GOT3 (cell line): ENCODE data around the gene RNF34.
"Not testable (repeated sequence)": the region's sequence is repeated elsewhere in the genome, so short reads cannot be mapped to it uniquely, and the experiment has no call there.

Experiments
- DNase-seq: peaks from one replicate; lab custom pipeline; 2025; ENCODE audit warnings: mixed read lengths; lab: John Stamatoyannopoulos, UW

The RNF34 gene, protein sequence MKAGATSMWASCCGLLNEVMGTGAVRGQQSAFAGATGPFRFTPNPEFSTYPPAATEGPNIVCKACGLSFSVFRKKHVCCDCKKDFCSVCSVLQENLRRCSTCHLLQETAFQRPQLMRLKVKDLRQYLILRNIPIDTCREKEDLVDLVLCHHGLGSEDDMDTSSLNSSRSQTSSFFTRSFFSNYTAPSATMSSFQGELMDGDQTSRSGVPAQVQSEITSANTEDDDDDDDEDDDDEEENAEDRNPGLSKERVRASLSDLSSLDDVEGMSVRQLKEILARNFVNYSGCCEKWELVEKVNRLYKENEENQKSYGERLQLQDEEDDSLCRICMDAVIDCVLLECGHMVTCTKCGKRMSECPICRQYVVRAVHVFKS

DNA sequence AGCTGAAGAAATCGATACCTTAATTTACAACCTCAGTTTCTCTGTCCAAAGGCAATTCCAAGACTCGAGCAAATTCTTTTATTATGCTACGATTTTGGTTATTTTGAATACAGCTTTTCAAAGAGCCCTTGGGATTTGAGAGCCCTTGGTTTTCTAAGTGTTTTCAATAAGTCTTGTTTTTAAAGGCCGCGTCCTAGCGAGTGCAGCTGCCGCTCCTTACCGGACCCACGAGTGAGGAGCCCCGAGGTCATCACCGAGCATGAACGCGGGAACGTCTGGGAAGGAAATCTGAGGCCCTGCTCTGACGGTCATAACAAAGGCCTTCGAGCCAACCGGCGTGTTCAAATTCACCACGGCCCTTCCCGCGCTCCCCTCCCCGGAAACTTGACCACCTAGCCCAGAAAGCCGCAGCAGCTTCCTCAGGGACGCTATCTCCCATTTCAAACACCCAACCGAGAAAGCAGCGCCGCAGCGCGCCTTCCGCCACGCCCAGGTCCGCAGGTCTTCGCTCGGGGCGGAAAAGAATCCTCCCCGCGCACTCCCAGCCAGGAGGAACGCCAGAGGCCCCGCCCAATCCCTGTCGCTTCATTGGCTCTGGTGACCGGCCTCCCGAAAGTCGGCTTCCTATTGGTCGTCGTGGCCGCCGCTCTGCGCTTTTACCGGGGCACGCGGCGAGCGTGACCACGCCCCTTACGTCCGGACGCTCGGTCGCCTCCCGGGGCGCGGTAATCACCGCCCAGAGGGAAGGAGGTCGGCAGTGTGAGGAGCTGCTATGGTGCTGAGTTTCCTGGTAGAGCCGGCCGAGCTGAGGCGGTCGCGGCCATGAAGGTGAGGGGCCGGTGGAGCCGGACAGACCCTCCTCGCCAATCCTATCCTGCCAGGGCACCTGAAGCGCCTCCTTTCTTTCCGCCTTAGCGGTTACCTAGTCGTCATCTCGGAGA is at the start of gene RNF34:
TSS of gene RNF34 (plus strand) at position 728 of the 941 bp plus-strand sequence. CDS start at position 823, 95 bp downstream.
- peak; percentile 88 for DNase-seq

DNA sequence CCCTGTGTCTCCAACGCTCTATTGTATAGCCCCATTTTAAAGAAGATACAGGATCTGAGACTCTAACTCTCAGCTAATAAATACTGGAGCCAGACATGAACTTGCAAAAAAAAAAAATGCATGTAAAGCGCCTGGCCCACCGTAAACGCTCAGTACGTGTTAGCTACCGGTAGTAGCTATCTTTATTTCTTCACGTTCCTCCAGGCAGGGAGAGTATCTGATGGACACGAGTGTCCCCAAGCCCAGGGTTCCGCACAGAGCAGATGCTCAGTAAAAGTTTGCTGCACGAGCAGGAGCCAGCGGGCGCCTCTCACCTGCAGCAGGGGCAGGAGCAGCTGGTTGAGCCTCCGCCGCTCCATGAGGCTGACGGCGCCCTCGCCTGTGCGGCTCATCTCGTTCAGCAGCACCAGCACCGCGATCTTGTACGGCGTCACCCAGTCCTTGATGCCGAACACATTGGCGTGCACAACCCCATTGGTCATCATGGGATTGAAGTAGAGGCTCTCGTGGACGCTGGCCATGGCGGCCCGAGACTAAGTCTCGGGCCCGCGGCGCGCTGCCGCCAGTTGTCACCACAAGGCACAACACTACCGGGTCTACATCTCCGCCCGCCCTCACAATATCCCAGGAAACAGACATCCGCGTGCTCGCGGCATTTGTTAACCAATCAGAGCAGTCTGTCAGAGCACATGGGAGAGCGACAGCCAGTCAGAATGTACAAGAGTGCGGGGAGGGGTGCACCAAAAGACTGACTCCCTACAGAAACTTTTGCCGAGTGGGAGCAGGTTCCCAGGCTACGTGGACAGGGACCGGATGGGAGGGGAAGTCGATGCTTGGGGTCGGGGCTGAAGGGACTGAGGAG is 47.9 kb upstream of the RNF34 start, which contains the start of gene ANAPC5:
TSS of gene ANAPC5 (minus strand) at position 592 of the 862 bp plus-strand sequence. CDS start at position 521, 71 bp downstream.
- DNase-seq: peak; percentile 79

DNA sequence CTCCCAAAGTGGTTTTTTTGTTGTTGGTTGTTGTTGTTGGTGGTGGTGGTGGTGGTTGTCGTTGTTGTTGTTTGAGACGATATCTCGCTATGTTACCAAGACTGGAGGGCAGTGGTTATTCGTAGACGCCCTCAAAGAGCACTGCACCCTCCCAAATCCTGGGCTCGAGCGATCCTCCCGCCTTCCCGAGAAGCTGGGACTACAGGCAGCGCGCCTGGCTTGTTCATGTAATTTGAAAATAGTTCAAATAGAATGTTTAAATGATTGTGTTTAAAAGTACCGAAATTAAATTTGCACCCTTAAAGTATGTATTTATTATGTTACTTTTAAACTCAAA is 47.3 kb upstream of the RNF34 start:
- DNase-seq: no peak

DNA sequence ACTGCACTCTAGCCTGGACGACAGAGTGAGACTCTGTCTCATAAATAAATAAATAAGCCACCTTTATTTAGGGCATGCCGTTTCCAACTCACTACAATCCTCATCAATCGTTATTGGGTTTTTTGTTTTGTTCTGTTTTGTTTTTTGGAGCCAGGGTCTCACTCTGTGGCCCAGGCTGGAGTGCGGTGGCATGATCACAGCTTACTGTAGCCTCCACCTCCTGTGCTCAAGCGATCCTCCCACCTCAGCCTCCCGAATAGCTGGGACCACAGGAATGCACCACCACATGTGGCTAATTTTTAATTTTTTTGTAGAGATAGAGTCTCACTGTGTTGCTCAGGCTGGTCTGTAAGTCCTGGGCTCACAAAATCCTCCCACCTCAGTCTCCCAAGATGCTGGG is 44.1 kb upstream of the RNF34 start:
- DNase-seq: no peak

DNA sequence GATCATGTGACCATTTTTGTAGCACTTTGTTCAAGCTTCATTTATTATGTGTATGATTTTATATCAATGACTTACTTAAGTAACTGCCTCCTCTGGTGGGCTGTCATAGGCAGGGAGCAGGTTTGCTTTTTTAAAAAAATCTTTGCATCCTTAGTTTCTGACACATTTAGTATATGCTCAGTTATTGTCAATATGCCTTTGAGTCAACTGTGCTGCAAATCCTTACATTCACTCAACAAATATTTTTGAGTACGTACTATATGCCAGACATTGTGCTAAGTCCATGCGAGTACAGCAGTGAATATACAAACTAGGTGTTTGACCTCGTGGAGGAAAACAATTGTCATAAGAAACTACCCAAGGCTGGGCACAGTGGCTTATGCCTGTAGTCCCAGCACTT is 43.3 kb upstream of the RNF34 start:
- DNase-seq: no peak

DNA sequence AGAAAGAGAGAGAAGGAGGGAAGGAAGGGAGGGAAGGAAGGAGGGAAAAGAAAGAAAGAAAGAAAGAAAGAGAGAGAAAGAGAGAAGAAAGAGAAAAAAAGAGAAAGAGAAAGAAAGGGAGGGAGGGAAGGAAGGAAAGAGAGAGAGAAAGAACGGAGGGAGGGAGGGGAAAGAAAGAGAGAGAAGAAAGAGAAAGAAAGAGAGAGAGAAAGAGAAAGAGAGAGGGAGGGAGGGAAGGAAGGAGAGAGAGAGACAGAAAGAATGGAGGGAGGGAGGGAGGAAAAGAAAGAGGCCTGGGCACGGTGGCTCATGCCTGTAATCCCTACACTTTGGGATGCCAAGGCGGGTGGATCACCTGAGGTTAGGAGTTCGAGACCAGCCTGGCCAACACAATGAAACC is 42.6 kb upstream of the RNF34 start:
- no peak for DNase-seq

DNA sequence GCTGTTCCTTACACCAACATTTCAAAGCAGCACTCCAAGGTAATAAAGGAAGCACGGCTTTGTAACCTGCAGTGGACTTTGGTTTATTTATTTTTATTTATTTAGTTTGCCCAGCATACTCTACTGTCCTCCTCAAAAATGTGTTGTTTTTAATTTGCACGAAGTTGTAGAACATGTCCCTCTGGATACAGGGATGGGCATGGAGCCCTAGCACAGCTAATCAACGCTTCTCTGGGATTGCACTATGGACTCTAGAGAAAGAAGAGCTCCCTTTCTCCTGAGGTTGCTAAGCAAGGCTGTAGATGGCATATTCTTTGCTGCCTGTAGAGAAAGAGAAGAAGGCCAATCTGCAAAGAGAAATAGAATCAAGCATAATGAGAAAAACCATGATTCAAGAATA is 41.8 kb upstream of the RNF34 start:
- no peak for DNase-seq

DNA sequence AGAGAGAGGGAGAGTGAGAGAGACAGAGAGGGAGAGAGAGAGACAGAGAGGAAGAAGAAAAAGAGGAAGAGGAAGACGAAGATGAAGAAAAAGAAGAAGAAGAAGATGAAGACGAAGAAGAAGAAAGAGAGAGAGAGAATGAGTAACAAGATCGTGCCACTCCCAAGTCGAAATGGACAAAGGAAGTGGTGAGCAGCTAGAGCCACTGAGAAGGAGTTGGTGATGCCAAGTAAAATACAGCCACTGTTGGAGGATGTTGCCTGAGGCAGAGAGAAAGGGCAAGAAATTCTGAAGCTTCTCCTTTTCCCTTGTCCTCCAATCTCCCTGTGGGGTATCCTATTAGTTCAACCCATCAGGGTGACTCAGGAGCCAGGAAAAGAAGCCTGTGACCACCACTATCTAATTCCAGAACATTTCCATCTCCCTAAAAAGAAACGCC is 35.2 kb upstream of the RNF34 start:
- DNase-seq: no peak

DNA sequence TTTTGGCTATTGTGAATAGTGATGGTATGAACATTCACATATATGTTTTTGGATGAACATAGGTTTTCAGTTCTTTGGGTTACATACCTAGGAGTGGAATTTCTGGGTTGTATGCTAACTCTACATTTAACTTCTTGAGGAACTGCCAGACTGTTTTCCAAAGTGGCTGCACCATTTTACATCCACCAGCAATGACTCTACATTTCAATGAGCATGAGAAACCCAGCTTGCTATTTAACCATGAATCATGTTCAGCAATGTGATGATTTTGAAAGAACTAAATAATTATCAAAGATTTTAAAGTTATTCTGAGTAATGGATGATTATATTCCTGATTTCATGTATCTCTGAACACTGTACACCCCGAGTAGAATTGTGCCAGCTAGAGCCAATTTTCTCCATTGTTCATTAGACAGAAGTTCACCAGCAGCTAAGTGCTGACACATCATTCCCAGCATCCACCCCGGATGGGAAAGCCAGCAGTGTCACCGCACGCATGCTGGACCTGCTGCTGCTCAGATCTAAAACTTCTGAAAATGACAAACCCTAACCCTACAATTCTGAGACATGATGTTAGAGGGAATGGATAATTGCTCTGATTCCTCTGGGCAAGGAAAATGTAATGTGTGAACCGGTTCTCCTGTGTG is 34.4 kb upstream of the RNF34 start:
- no peak for DNase-seq

DNA sequence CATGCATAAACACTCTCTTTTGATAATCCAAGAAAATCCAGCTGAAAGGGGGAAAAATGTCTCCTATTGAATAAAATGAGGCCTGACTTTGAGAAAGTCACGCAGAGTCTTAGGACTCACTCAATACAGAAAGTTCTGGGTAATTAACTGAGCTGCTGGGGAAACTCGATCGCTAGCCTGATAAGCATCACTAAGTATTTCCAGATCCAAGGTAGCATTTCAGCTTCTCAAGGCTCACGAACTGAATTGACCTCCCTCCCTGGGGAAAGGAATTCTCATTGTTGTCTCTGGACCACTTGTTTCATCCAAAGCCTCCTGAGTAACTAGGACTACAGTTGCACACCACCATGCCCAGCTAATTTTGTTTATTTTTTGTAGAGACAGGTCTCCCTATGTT is 33.9 kb upstream of the RNF34 start:
- DNase-seq: no peak

DNA sequence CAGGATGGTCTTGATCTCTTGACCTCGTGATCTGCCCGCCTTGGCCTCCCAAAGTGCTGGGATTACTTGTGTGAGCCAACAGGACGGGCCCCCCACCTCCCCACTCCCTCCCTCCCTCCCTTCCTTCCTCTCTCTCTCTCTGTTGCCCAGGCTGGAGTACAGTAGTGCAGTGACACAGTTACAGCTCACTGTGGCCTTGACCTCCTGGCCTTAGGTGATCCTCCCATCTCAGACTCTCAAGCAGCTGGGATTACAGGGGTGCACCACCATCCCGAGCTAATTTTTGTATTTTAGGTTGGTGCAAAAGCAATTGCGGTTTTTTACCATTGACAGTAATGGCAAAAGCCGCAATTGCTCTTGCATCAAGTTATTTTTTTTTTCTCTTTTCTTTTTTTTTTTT is 28.5 kb upstream of the RNF34 start:
- DNase-seq: no peak

DNA sequence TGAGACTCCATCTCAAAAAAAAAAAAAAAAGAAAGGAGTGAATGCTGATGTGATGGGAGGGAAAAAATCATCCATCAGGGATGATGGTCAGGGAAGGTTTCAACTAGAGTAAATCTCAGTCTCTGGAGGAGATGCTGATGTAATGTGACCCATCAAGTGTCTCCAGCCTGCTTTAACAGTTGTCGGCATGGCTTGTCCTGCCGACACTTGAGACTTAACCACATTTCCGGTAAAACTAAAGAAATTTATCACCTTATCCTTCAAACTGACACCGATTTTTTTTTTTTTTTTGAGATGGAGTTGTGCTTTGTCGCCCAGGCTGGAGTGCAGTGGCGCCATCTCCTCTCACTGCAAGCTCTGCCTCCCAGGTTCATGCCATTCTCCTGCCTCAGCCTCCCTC is 26.2 kb upstream of the RNF34 start:
- no peak for DNase-seq

DNA sequence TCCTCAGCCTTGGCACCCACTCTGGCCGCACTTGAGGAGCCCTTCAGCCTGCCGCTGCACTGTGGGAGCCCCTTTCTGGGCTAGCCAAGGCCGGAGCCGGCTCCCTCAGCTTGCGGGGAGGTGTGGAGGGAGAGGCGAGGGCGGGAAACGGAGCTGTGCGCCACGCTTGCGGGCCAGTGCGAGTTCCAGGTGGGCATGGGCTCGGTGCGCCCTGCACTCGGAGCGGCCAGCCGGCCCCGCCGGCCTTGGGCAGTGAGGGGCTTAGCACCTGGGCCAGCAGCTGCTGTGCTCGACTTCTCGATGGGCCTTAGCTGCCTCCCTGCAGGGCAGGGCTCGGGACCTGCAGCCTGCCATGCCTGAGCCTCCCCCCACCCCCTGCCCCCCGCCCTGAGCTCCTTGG is 25.6 kb upstream of the RNF34 start:
- not testable (repeated sequence) for DNase-seq

DNA sequence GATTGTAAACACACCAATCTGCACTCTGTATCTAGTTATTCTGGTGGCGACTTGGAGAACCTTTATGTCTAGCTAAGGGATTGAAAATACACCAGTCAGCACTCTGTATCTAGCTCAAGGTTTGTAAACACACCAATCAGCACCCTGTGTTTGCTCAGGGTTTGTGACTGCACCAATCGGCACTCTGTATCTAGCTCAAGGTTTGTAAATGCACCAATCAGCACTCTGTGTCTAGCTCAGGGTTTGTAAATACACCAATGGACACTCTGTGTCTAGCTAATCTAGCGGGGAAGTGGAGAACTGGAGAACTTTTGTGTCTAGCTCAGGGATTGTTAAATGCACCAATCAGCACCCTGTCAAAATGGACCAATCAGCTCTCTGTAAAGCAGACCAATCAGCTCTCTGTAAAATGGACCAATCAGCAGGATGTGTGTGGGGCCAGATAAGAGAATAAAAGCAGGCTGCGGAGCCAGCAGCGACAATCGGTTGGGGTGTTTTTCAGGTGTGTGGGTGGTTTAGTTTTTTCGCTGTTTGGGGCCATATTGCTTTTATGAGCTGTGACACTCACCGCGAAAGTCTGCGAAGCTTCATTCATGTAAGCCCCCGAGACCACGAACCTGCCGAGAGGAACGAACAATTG is 24.9 kb upstream of the RNF34 start:
- DNase-seq: not testable (repeated sequence)

DNA sequence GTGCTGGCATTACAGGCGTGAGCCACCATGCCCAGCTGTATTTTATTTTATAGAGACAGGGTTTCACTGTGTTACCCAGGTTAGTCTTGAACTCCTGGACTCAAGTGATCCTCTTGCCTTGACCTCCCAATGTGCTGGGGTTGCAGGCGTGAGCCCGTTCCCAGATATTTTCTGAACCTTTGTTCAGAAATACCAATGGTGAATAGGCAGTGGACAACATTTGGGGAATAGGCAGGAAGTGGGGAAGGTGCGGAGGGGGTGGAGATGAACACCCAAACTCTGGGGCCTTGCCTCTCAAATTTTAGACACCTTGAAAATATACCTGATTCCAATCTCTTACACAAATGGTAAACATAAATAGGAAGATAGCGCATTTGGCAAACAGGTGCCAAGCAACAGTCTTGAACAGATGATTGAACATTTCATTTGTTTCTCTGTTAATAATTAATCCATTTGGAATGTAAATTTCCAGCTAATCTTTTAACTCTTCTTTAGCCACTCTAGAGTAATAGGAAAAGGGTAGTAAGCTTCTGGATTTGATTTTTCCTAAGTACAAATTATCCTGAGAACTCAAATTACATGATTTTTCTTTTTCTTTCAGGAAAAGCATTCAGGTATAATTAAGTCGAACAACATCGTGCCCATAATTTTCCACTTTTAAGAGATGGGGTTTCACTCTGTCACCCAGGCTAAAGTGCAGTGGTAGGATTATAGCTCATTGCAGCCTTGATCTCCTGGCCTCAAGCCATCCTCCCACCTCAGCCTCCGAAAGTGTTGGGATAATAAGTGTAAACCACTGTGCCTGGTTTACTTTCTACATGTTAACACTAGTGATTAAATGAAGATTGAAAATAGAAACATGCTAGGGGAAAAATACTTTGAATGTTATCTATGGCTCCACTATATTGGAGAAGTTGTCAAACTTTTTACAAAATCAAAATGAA is 22.9 kb upstream of the RNF34 start:
- DNase-seq: no peak

DNA sequence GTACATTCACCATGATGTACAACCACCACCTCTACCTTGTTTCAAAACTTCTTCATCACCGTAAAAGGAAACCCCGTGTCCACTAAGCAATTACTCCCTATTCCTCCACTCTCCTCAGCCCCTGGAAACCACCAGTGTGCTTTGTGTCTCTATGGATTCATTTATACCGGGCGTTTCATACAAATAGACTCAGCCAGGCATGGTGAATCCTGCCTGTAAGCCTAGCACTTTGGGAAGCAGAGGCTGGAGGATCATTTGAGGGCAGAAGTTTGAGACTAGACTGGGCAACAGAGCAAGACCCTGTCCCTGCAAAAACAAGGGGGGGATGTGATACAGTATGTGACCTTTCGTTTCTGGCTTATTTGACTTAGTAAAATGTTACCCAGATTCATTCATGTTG is 21.2 kb upstream of the RNF34 start:
- no peak for DNase-seq

DNA sequence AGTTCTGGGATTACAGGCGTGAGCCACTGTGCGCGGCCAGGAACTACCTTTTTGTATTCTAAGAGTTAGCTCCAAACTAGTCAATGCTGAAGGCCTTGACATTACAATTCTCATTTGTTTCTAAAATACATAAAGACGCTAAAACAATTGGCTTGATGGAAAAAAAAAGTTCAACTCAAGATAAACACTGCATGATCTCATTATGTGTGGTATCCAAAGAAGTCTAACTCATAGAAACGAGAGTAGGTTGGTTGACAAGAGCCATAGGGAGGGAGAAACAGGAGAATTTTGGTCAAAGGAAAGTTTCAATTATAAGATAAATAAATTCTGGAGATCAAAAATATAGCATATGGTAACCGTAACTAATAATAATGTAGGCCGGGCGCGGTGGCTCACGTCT is 20.0 kb upstream of the RNF34 start:
- no peak for DNase-seq

DNA sequence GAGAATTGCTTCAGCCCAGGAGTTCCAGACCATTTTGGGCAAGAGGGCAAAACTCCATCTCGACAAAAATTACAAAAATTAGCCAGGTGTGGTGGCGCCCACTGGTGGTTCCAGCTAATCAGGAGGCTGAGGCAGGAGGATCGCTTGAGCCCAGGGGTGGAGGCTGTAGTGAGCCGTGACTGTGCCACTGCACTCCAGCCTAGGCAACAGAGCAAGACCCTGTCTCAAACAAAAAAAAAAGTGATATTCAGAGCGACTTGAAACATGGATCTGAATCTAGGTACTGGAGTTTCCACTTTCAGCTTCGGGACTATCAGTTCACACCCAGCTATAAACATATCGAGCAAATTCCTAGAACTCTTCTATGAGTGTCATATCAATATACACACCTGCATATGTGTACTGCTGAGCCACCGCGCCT is 16.3 kb upstream of the RNF34 start:
- DNase-seq: no peak

DNA sequence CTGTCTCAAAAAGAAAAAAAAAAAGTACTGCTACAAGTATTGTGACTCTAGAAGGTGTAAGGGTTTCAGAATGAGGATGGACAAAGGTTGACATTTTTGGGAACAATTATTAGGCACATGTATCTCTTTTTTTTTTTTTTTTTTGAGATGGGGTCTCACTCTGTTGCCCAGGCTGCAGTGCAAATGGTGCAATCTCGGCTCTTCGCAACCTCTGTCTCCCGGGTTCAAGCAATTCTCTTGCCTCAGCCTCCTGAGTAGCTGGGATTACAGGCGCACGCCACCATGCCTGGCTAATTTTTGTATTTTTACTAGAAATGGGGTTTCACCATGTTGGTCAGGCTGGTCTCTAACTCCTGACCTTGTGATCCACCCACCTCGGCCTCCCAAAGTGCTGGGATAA is 15.0 kb upstream of the RNF34 start:
- not testable (repeated sequence) for DNase-seq
